GM18861 (cell line): ENCODE results near the gene SELENOO.

Source experiments
- ATAC-seq: cut with Tn5 transposase; IDR thresholded peaks from one replicate; pipeline ENCODE4 v1.9.1; 2021; ENCODE audit not compliant: unreplicated experiment

SELENOO gene

GRCh38 chr22:50171319-50171964 is 29.4 kb upstream of the SELENOO start:
- ATAC-seq, result no peak

GRCh38 chr22:50171965-50172421 is 28.8 kb upstream of the SELENOO start:
- no peak for ATAC-seq

- ATAC-seq, result no peak
These were observed 27.4 kb upstream of the SELENOO start for GRCh38 chr22:50173311-50173982.

GRCh38 chr22:50173983-50174355 is 26.8 kb upstream of the SELENOO start:
- ATAC-seq, result no peak

- ATAC-seq, result no peak
These were observed 26.2 kb upstream of the SELENOO start for GRCh38 chr22:50174382-50175190.

GRCh38 chr22:50175191-50175461 is 25.7 kb upstream of the SELENOO start:
- ATAC-seq, result no peak

GRCh38 chr22:50175921-50176849 is 24.6 kb upstream of the SELENOO start:
- no peak for ATAC-seq

- no peak for ATAC-seq
These were observed 23.8 kb upstream of the SELENOO start for GRCh38 chr22:50176850-50177536.

- no peak for ATAC-seq
These were observed 23.0 kb upstream of the SELENOO start for GRCh38 chr22:50177537-50178470.

GRCh38 chr22:50178471-50178864 is 22.3 kb upstream of the SELENOO start:
- no peak for ATAC-seq

GRCh38 chr22:50178871-50179869 is 21.6 kb upstream of the SELENOO start:
- no peak for ATAC-seq

GRCh38 chr22:50179937-50180726 is 20.7 kb upstream of the SELENOO start:
- no peak for ATAC-seq

- no peak for ATAC-seq
These were observed 19.9 kb upstream of the SELENOO start for GRCh38 chr22:50180727-50181521.

GRCh38 chr22:50182176-50183081 is 18.4 kb upstream of the SELENOO start:
- ATAC-seq, result no peak

- no peak for ATAC-seq
These were observed 17.5 kb upstream of the SELENOO start for GRCh38 chr22:50183141-50183971.
